Peyer's patch (tissue), 4 donors: Measurements from ENCODE around the gene LAYN. TPM values are rescaled to one million over a fixed set of nuclear protein-coding genes. Genes with fewer than 3 reads are reported as not detected.
A peak's percentile ranks its signal among the peaks of the same experiment; 100 is the strongest.

Experiments
- DNase-seq, 3 donors: peaks; one replicate each; pipeline ENCODE4 v3.0.0-alpha.2; 2017 to 2019
- H3K27ac ChIP-seq, 4 donors: fragments of 200-600 bp; sonication (generic); one replicate each; pipeline ENCODE4 v1.5.1; 2016 to 2019
- H3K27me3 ChIP-seq, 2 donors: fragments of 200-600 bp; sonication (generic); one replicate each; pipeline ENCODE4 v1.5.1; 2019
- H3K36me3 ChIP-seq, 3 donors: fragments of 200-600 bp; sonication (generic); one replicate each; pipeline ENCODE4 v1.5.1; 2016 to 2019
- H3K4me1 ChIP-seq, 4 donors: fragments of 200-600 bp; sonication (generic); one replicate each; pipeline ENCODE4 v1.5.1; 2016 to 2019
- H3K4me3 ChIP-seq, 4 donors: fragments of 200-600 bp; sonication (generic); 1 replicate in 3 of 4; 2 replicates in 1 of 4; pipeline ENCODE4 v1.5.1; 2016 to 2019; ENCODE audit warnings: mild to moderate bottlenecking in 1 of 4
- H3K9me3 ChIP-seq, 4 donors: fragments of 200-600 bp; sonication (generic); one replicate each; pipeline ENCODE4 v1.5.1; 2016 to 2019; ENCODE audit warnings: mild to moderate bottlenecking in 1 of 4
- CTCF ChIP-seq, 6 experiments: fragments of 450-650 bp in 4 of 6; fragments of 200-600 bp in 2 of 6; sonication (generic) in 1 of 6; IDR thresholded peaks; one replicate each; pipeline ENCODE4 v1.5.1; 2017 to 2019; ENCODE audit warnings: antibody characterized with exemption in 6 of 6, mild to moderate bottlenecking in 3 of 6, moderate library complexity in 1 of 6
- POLR2A ChIP-seq, 2 donors: fragments of 450-650 bp; IDR thresholded peaks; one replicate each; pipeline ENCODE4 v1.5.1; 2017; ENCODE audit warnings: antibody characterized with exemption in 2 of 2, mild to moderate bottlenecking in 2 of 2, moderate library complexity in 2 of 2
- total RNA-seq, 4 donors: library from RNA; depleted of rRNA; stranded (reverse); fragments of >200 nt; gene quantifications; one replicate each; pipeline ENCODE4 v1.1.0, GENCODE V29; 2016

The LAYN gene
- total RNA-seq, 4 donors from 2014 or later: 2.1 to 18.2 (median 4.2) TPM

- TF ChIP-seq POLR2A (IDR thresholded peaks at IDR 0.05) (no peak), CTCF (IDR thresholded peaks at IDR 0.05) (no peak)
- H3K27ac ChIP-seq: no peak overlapping the region
- H3K27me3 ChIP-seq: no peaks in the 10 kb centered on the region
- no peaks in the 10 kb centered on the region for H3K36me3 ChIP-seq
- no peak for DNase-seq
- H3K9me3 ChIP-seq: no peaks in the 10 kb centered on the region
- H3K4me1 ChIP-seq: no peaks in the 10 kb centered on the region
- H3K4me3 ChIP-seq: no peak overlapping the region
These were observed 37.3 kb downstream of the LAYN start for GRCh38 chr11:111577821-111578220.

- TF ChIP-seq CTCF (IDR thresholded peaks at IDR 0.05) (no peak), POLR2A (IDR thresholded peaks at IDR 0.05) (no peak)
- Histone ChIP-seq H3K4me3 (no peak overlapping the region), H3K9me3 (no peaks in the 10 kb centered on the region), H3K36me3 (no peaks in the 10 kb centered on the region), H3K4me1 (no peaks in the 10 kb centered on the region), H3K27me3 (no peaks in the 10 kb centered on the region), H3K27ac (no peak overlapping the region)
- DNase-seq: no peak
These were observed 40.8 kb downstream of the LAYN start for GRCh38 chr11:111581341-111581740.

- H3K27me3 ChIP-seq: no peaks in the 10 kb centered on the region
- H3K27ac ChIP-seq: no peak overlapping the region
- no peaks in the 10 kb centered on the region for H3K9me3 ChIP-seq
- no peak overlapping the region for H3K4me3 ChIP-seq
- no peak for DNase-seq
- TF ChIP-seq POLR2A (IDR thresholded peaks at IDR 0.05) (no peak), CTCF (IDR thresholded peaks at IDR 0.05) (no peak)
- no peaks in the 10 kb centered on the region for H3K36me3 ChIP-seq
- no peaks in the 10 kb centered on the region for H3K4me1 ChIP-seq
These were observed 41.6 kb downstream of the LAYN start for GRCh38 chr11:111582163-111582562.

GRCh38 chr11:111582881-111583280 lies 42.4 kb downstream of the LAYN start:
- TF ChIP-seq CTCF (IDR thresholded peaks at IDR 0.05): no peak
- TF ChIP-seq POLR2A (IDR thresholded peaks at IDR 0.05): no peak
- H3K27ac ChIP-seq: no peak overlapping the region
- no peaks in the 10 kb centered on the region for H3K36me3 ChIP-seq
- no peaks in the 10 kb centered on the region for H3K27me3 ChIP-seq
- DNase-seq: no peak
- H3K4me1 ChIP-seq: no peaks in the 10 kb centered on the region
- H3K9me3 ChIP-seq: no peaks in the 10 kb centered on the region
- no peak overlapping the region for H3K4me3 ChIP-seq

GRCh38 chr11:111585371-111585770 lies 44.9 kb downstream of the LAYN start:
- Histone ChIP-seq H3K36me3 (no peaks in the 10 kb centered on the region), H3K27me3 (no peaks in the 10 kb centered on the region), H3K4me1 (peaks cover 0 to 7% (median 0%) of the 10 kb centered on the region in 4 donors), H3K9me3 (no peaks in the 10 kb centered on the region), H3K27ac (no peak overlapping the region), H3K4me3 (no peak overlapping the region)
- no peak for DNase-seq
- TF ChIP-seq POLR2A (IDR thresholded peaks at IDR 0.05) (no peak), CTCF (IDR thresholded peaks at IDR 0.05) (no peak)

GRCh38 chr11:111586388-111586831 lies 45.9 kb downstream of the LAYN start:
- Histone ChIP-seq H3K27ac (no peak overlapping the region), H3K4me1 (peaks cover 0 to 7% (median 0%) of the 10 kb centered on the region in 4 donors), H3K9me3 (no peaks in the 10 kb centered on the region), H3K27me3 (no peaks in the 10 kb centered on the region), H3K4me3 (no peak overlapping the region), H3K36me3 (no peaks in the 10 kb centered on the region)
- no peak for TF ChIP-seq POLR2A (IDR thresholded peaks at IDR 0.05)
- TF ChIP-seq CTCF (IDR thresholded peaks at IDR 0.05): peak; percentile 21 to 77 (median 61)
- peak in 2 of 3 donors; percentile 27 to 72 for DNase-seq
